ENCODE measurements around the gene FAM156B. TPM values are rescaled to one million over a fixed set of nuclear protein-coding genes. Genes with fewer than 3 reads are reported as not detected.

Gene FAM156B
- total RNA-seq, 1 donor from 2014 or later = 5.6 TPM

Other genes starting within 250 kb of the FAM156B start
- gene SSX7, start 242.4 kb upstream of the FAM156B start, total RNA-seq = not detected
- gene SSX2, start 190.2 kb upstream of the FAM156B start, total RNA-seq = not detected
- not detected for gene SSX2B, start 146.1 kb upstream of the FAM156B start, total RNA-seq
- gene SPANXN5, start 99.9 kb upstream of the FAM156B start, total RNA-seq = not detected
- not detected for gene XAGE5, start 86.0 kb upstream of the FAM156B start, total RNA-seq
- gene XAGE3, start 29.2 kb upstream of the FAM156B start, total RNA-seq = not detected
- gene FAM156A, start 61.2 kb downstream of the FAM156B start, total RNA-seq = 7.6 TPM
- 0.67 TPM for gene GPR173, start 151.5 kb downstream of the FAM156B start, total RNA-seq
- gene TSPYL2, start 185.0 kb downstream of the FAM156B start, total RNA-seq = 33.4 TPM
- gene KANTR, start 196.8 kb downstream of the FAM156B start, total RNA-seq = 3.6 TPM

Data from Right ventricle myocardium superior (tissue), 1 donor.